Measurements from ENCODE around the gene CADM2. TPM values are rescaled to one million over a fixed set of nuclear protein-coding genes. Genes with fewer than 3 reads are reported as not detected.
A peak's percentile ranks its signal among the peaks of the same experiment; 100 is the strongest.
"Not testable (repeated sequence)": the region's sequence is repeated elsewhere in the genome, so short reads cannot be mapped to it uniquely, and the experiment has no call there.

The CADM2 gene
- total RNA-seq, 1 donor from 2014 or later, result 2.1 TPM

GRCh38 chr3:85455561-85456200, 496.9 kb downstream of the CADM2 start:
- DNase-seq (ENCODE audit: low read depth), result no peak

GRCh38 chr3:85474241-85474640, 515.5 kb downstream of the CADM2 start:
- DNase-seq (ENCODE audit: low read depth), result no peak

- no peak for DNase-seq (ENCODE audit: low read depth)
Observed at GRCh38 chr3:85475346-85475745, 516.6 kb downstream of the CADM2 start.

- peak; percentile 45 for DNase-seq (ENCODE audit: low read depth)
Observed at GRCh38 chr3:85476891-85477495, 518.2 kb downstream of the CADM2 start.

GRCh38 chr3:85481411-85482212, 522.8 kb downstream of the CADM2 start:
- peak; percentile 71 for DNase-seq (ENCODE audit: low read depth)

- DNase-seq (ENCODE audit: low read depth), result peak; percentile 73
Observed at GRCh38 chr3:85482213-85482490, 523.4 kb downstream of the CADM2 start.

GRCh38 chr3:85483986-85484385, 525.2 kb downstream of the CADM2 start:
- DNase-seq (ENCODE audit: low read depth), result peak; percentile 40

GRCh38 chr3:85487375-85487774, 528.6 kb downstream of the CADM2 start:
- DNase-seq (ENCODE audit: low read depth), result no peak

GRCh38 chr3:85495602-85496001, 536.8 kb downstream of the CADM2 start:
- DNase-seq (ENCODE audit: low read depth), result no peak

GRCh38 chr3:85498177-85498576, 539.4 kb downstream of the CADM2 start:
- DNase-seq (ENCODE audit: low read depth), result no peak

- DNase-seq (ENCODE audit: low read depth), result no peak
Observed at GRCh38 chr3:85502148-85502875, 543.5 kb downstream of the CADM2 start.

- DNase-seq (ENCODE audit: low read depth), result not testable (repeated sequence)
Observed at GRCh38 chr3:85504129-85504784, 545.5 kb downstream of the CADM2 start.

GRCh38 chr3:85504785-85505511, 546.2 kb downstream of the CADM2 start:
- not testable (repeated sequence) for DNase-seq (ENCODE audit: low read depth)

GRCh38 chr3:85507052-85507451, 548.3 kb downstream of the CADM2 start:
- DNase-seq (ENCODE audit: low read depth), result not testable (repeated sequence)

- DNase-seq (ENCODE audit: low read depth), result no peak
Observed at GRCh38 chr3:85508659-85509058, 549.9 kb downstream of the CADM2 start.

- DNase-seq (ENCODE audit: low read depth), result no peak
Observed at GRCh38 chr3:85516146-85516545, 557.4 kb downstream of the CADM2 start.

GRCh38 chr3:85524104-85524503, 565.3 kb downstream of the CADM2 start:
- DNase-seq (ENCODE audit: low read depth), result no peak

- no peak for DNase-seq (ENCODE audit: low read depth)
Observed at GRCh38 chr3:85525264-85525663, 566.5 kb downstream of the CADM2 start.

GRCh38 chr3:85533586-85533985, 574.8 kb downstream of the CADM2 start:
- no peak for DNase-seq (ENCODE audit: low read depth)

- DNase-seq (ENCODE audit: low read depth), result no peak
Observed at GRCh38 chr3:85535517-85535916, 576.7 kb downstream of the CADM2 start.

GRCh38 chr3:85539232-85539631, 580.4 kb downstream of the CADM2 start:
- no peak for DNase-seq (ENCODE audit: low read depth)
